Neural cell (in vitro differentiated cells): ENCODE data around the gene F5. TPM values are rescaled to one million over a fixed set of nuclear protein-coding genes. Genes with fewer than 3 reads are reported as not detected.

ENCODE experiments used
- H2AFZ ChIP-seq: fragments of 200-600, 300-800 bp; sonication (generic), shearing (Covaris generic); 2 replicates; pipeline ENCODE4 v1.6.0; 2014; ENCODE audit warnings: low read depth, mild to moderate bottlenecking, antibody characterized with exemption, low read length, moderate library complexity
- H3F3A ChIP-seq: fragments of 200-600 bp; shearing (Covaris generic); 2 replicates; pipeline ENCODE4 v1.6.1; 2016; ENCODE audit warnings: mild to moderate bottlenecking, moderate library complexity, mixed read lengths, antibody characterized with exemption, low read length; ENCODE audit not compliant: insufficient read depth, poor library complexity, severe bottlenecking
- H3K27ac ChIP-seq: fragments of 200-600, 300-800 bp; sonication (generic), shearing (Covaris generic); 2 replicates; pipeline ENCODE4 v1.5.1; 2014; ENCODE audit warnings: mild to moderate bottlenecking, low read length, moderate library complexity
- H3K27me3 ChIP-seq: fragments of 300-800, 200-600 bp; sonication (generic), shearing (Covaris generic); 2 replicates; pipeline ENCODE4 v1.6.0; 2014; ENCODE audit warnings: mild to moderate bottlenecking, low read depth, low read length, moderate library complexity; ENCODE audit not compliant: insufficient read depth
- H3K36me3 ChIP-seq: fragments of 300-800, 200-600 bp; sonication (generic), shearing (Covaris generic); 2 replicates; pipeline ENCODE4 v1.5.1; 2014; ENCODE audit warnings: mild to moderate bottlenecking, antibody characterized with exemption, low read length, moderate library complexity; ENCODE audit not compliant: insufficient read depth
- H3K4me2 ChIP-seq: fragments of 300-800, 200-600 bp; sonication (generic), shearing (Covaris generic); 2 replicates; pipeline ENCODE4 v1.6.0; 2014; ENCODE audit warnings: mild to moderate bottlenecking, low read length
- H3K4me3 ChIP-seq: fragments of 300-800, 200-600 bp; sonication (generic), shearing (Covaris generic); 2 replicates; pipeline ENCODE4 v1.5.1; 2014; ENCODE audit warnings: mild to moderate bottlenecking, low read length, moderate library complexity
- H3K79me2 ChIP-seq: fragments of 200-600 bp; shearing (Covaris generic); replicated peaks from 2 replicates; pipeline ENCODE4 v1.6.0; 2014; ENCODE audit warnings: mild to moderate bottlenecking, low read length, moderate library complexity; ENCODE audit not compliant: insufficient read depth
- H3K9ac ChIP-seq: fragments of 300-800, 200-600 bp; sonication (generic), shearing (Covaris generic); 2 replicates; pipeline ENCODE4 v1.6.1; 2016; ENCODE audit warnings: mild to moderate bottlenecking, low read length, mixed read lengths
- H3K9me2 ChIP-seq: fragments of 200-600 bp; shearing (Covaris generic); 2 replicates; pipeline ENCODE4 v1.6.1; 2016; ENCODE audit warnings: mild to moderate bottlenecking, low read length, mixed read lengths; ENCODE audit not compliant: insufficient read depth
- H3K9me3 ChIP-seq: fragments of 200-600, 300-800 bp; sonication (generic), shearing (Covaris generic); 2 replicates; pipeline ENCODE4 v1.6.1; 2016; ENCODE audit warnings: mild to moderate bottlenecking, mixed run types, low read length, moderate library complexity, mixed read lengths
- H4K20me1 ChIP-seq: fragments of 200-600 bp; shearing (Covaris generic); 2 replicates; pipeline ENCODE4 v1.6.1; 2016; ENCODE audit warnings: mild to moderate bottlenecking, mixed run types; ENCODE audit not compliant: insufficient read depth
- CTCF ChIP-seq: fragments of 450-650 bp; IDR thresholded peaks from 2 replicates; pipeline ENCODE4 v1.5.1; 2014; ENCODE audit warnings: antibody characterized with exemption, mild to moderate bottlenecking, moderate library complexity; ENCODE audit not compliant: poor library complexity, severe bottlenecking
- EP300 ChIP-seq: fragments of 450-650 bp; conservative IDR thresholded peaks from 2 replicates; pipeline ENCODE4 v1.6.1; 2014; ENCODE audit warnings: antibody characterized with exemption, mild to moderate bottlenecking, moderate library complexity; ENCODE audit not compliant: poor library complexity, severe bottlenecking
- EZH2 ChIP-seq: fragments of 200-600, 300-800 bp; shearing (Covaris generic), sonication (generic); IDR thresholded peaks from 2 replicates; pipeline ENCODE4 v1.6.1; 2014; ENCODE audit warnings: antibody characterized with exemption, low read length, borderline replicate concordance, mild to moderate bottlenecking; ENCODE audit not compliant: insufficient read depth, poor library complexity, severe bottlenecking
- MXI1 ChIP-seq: fragments of 450-650 bp; conservative IDR thresholded peaks from 2 replicates; pipeline ENCODE4 v1.6.1; 2014; ENCODE audit warnings: antibody characterized with exemption, mild to moderate bottlenecking; ENCODE audit not compliant: poor library complexity, severe bottlenecking
- POLR2AphosphoS5 ChIP-seq: IDR thresholded peaks from 2 replicates; pipeline ENCODE4 v1.6.1; 2012
- RAD21 ChIP-seq: fragments of 450-650 bp; conservative IDR thresholded peaks from 2 replicates; pipeline ENCODE4 v1.6.1; 2014; ENCODE audit warnings: antibody characterized with exemption, mild to moderate bottlenecking, moderate library complexity
- REST ChIP-seq: IDR thresholded peaks from 2 replicates; pipeline ENCODE4 v1.6.1; 2012; ENCODE audit warnings: borderline replicate concordance
- SMC3 ChIP-seq: fragments of 450-650 bp; conservative IDR thresholded peaks from 2 replicates; pipeline ENCODE4 v1.6.1; 2014; ENCODE audit warnings: antibody characterized with exemption, mild to moderate bottlenecking, moderate library complexity; ENCODE audit not compliant: poor library complexity
- TAF1 ChIP-seq: IDR thresholded peaks from 2 replicates; pipeline ENCODE4 v1.6.1; 2012; ENCODE audit warnings: low read depth
- polyA plus RNA-seq: library from polyadenylated mRNA; depleted of rRNA; stranded (reverse); fragments of >200 nt; gene quantifications from 2 replicates; pipeline ENCODE4 v1.2.3, GENCODE V29; 2014

The F5 gene
- polyA plus RNA-seq, 1 donor from 2014 or later = not detected

DNA sequence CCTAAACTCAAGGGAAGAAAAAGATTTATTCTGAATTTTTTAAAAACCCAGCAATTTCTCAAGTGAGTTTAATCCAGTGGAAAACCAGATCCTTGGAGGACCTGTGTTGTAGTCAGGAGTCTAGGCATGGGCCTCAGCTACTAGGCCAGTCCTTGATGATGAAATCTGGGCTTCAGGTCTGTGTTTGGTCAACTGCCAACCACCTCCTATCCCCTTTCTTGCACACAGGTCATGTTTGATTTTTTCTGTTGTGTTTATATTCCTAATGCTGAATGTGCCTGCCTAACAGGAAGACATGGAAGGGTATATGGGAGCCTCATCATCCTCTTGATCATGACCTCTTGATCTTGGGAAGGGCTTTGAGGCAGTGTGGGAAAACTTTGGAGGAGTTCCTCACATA, 62.4 kb downstream of the F5 start:
- no peaks in the 10 kb centered on the region for H3K79me2 ChIP-seq
- H4K20me1 ChIP-seq = no peaks in the 10 kb centered on the region
- H2AFZ ChIP-seq = no peak overlapping the region
- no peak overlapping the region for H3K4me2 ChIP-seq
- TF ChIP-seq CTCF (no peak), MXI1 (no peak), TAF1 (no peak), EP300 (no peak), EZH2 (no peak), POLR2AphosphoS5 (no peak), SMC3 (no peak), RAD21 (no peak), REST (no peak)
- H3F3A ChIP-seq = no peaks in the 10 kb centered on the region
- H3K27me3 ChIP-seq = no peaks in the 10 kb centered on the region
- no peak overlapping the region for H3K27ac ChIP-seq
- no peaks in the 10 kb centered on the region for H3K36me3 ChIP-seq
- no peak overlapping the region for H3K9ac ChIP-seq
- no peaks in the 10 kb centered on the region for H3K9me3 ChIP-seq
- no peaks in the 10 kb centered on the region for H3K9me2 ChIP-seq
- no peak overlapping the region for H3K4me3 ChIP-seq

DNA sequence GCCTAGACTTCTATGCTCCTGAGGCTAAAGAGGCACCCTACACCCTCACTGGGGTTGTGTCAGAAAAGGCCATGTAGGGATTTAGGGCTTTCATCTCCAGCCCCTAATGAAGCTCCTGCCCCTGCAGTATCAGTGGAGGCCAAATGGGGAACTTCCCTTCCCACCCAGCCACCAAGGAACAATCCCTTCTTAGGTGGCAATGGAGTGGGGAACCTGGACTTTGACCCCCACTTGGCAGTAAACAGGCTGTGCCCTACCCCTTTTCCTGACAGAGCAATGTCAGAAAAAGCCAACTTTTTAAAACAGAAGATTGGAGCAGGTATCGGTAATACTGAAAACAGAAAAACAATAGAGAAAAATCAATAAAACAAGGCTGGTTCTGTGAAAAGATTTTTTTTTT, 65.1 kb downstream of the F5 start:
- Histone ChIP-seq H2AFZ (no peak overlapping the region), H3K9me2 (no peaks in the 10 kb centered on the region), H3F3A (no peaks in the 10 kb centered on the region), H4K20me1 (no peaks in the 10 kb centered on the region), H3K36me3 (no peaks in the 10 kb centered on the region), H3K4me3 (no peak overlapping the region), H3K27me3 (no peaks in the 10 kb centered on the region), H3K79me2 (no peaks in the 10 kb centered on the region), H3K9me3 (no peaks in the 10 kb centered on the region), H3K27ac (no peak overlapping the region), H3K4me2 (no peak overlapping the region), H3K9ac (no peak overlapping the region)
- TF ChIP-seq RAD21 (no peak), POLR2AphosphoS5 (no peak), TAF1 (no peak), EZH2 (no peak), SMC3 (no peak), MXI1 (no peak), REST (no peak), CTCF (no peak), EP300 (no peak)
